ENCODE results near the gene ZNF839.

ZNF839 gene

DNA sequence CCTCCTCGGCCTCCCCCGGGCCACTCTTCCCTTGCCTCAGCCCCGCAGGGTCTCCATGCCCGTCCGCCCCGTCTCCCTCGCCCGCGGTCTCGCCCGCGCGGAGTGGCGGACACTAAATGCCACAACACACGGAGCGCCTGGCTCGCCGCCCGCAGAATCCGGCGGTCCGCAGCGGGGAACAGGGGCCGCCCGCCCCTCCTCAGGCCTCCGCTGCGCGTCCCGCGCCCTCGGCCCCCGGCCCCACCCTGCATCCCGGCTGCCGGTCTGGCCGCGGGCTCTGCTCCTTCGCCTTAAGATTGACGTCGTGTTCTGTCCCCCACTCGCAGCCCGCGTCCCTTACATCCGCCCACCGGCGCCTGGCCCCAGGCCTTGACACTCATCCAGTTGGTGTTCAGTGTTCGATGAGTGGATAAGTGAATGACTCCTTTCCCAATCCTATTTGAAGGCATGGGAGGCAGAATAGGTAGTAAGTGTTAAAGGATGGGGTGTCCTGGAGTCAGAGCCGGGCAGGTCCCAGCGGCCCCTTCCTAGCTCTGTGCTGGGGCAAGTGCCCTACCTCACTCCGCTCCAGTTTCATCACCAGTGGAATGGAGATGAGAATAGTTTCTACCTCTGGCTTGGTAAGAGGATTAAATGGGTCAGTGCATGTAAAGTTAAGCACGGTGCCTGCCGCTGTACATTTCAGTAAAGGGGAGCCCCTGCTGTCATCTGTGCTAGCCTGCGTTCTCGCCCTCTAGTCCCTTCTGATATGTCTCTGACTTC, 43.8 kb downstream of the ZNF839 start:
- H3K4me3 ChIP-seq (ENCODE audit: low read depth, low read length), result peak overlapping the region; percentile 81
- DNase-seq (ENCODE audit: low read depth), result peak; percentile 38
- TF ChIP-seq, protein P1, sequence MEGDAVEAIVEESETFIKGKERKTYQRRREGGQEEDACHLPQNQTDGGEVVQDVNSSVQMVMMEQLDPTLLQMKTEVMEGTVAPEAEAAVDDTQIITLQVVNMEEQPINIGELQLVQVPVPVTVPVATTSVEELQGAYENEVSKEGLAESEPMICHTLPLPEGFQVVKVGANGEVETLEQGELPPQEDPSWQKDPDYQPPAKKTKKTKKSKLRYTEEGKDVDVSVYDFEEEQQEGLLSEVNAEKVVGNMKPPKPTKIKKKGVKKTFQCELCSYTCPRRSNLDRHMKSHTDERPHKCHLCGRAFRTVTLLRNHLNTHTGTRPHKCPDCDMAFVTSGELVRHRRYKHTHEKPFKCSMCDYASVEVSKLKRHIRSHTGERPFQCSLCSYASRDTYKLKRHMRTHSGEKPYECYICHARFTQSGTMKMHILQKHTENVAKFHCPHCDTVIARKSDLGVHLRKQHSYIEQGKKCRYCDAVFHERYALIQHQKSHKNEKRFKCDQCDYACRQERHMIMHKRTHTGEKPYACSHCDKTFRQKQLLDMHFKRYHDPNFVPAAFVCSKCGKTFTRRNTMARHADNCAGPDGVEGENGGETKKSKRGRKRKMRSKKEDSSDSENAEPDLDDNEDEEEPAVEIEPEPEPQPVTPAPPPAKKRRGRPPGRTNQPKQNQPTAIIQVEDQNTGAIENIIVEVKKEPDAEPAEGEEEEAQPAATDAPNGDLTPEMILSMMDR (IDR thresholded peaks at IDR 0.05; ENCODE audit: insufficient read depth, low read depth, low read length, missing control alignments), result no peak

DNA sequence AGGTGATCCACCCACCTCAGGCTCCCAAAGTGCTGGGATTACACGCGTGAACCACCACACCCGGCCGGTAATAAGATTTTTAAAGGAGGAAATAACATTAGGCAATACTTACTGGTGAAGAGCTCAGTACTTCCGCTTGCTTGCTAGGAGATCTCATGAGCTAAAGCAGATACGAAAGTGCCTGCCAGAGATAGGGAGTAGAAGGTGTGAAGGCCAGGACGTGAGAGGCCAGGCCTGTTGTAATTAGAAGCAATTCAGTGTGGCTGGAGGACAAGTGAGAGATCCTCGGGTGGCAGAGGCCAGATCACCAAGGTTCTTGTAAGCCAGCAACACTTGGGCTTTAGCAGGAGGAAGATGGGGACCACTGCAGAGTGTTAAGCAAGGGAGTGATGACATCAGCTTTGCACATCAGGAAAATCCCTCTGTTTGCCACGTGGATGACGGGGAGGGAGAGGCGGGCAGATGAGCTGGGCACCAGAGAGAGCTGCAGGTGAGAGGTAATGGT, 50.8 kb downstream of the ZNF839 start:
- no peak for DNase-seq (ENCODE audit: low read depth)
- TF ChIP-seq, protein P1 (IDR thresholded peaks at IDR 0.05; ENCODE audit: insufficient read depth, low read depth, low read length, missing control alignments), result no peak
- H3K4me3 ChIP-seq (ENCODE audit: low read depth, low read length), result no peak overlapping the region

DNA sequence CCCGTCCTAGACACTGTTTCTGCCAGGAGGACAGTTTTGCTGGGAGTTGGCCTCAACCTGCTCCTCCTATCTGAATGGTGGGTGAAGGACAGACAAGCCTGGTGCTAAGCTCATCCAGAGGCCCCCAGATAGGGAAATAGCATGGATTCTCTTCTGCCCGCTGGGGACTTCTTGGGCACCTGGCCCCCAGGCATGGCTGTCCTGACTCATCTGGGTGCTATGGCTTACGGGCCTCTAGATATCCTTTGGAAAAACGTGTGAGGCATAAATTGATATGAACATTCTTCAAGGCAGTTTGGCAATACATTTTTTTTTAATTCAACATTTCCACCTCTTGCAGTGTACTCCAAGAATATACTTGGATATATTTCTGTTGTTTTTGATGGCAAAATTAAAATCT, 51.8 kb downstream of the ZNF839 start:
- TF ChIP-seq, protein P1 (IDR thresholded peaks at IDR 0.05; ENCODE audit: insufficient read depth, low read depth, low read length, missing control alignments), result no peak
- H3K4me3 ChIP-seq (ENCODE audit: low read depth, low read length), result no peak overlapping the region
- DNase-seq (ENCODE audit: low read depth), result no peak

DNA sequence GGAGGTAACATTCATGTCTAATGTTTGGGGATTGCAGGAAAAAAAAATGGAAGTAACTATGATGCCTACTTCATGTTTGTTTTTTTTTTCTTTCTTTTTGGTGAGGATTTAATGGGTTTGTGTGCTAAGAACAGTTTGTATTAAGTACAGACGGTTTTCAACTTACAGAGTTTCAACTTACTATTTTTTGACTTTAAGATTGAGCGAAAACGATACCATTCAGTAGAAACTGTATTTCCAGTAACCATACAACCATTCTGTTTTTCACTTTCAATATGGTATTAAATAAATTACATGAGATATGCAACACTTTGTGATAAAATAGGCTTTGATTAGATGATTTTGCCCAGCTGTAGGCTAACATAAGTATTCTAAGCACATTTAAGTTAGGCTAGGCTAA, 53.6 kb downstream of the ZNF839 start:
- DNase-seq (ENCODE audit: low read depth), result peak; percentile 50
- H3K4me3 ChIP-seq (ENCODE audit: low read depth, low read length), result peak overlapping the region; percentile 22; the same call in 1 of the 2 replicates
- TF ChIP-seq, protein P1 (IDR thresholded peaks at IDR 0.05; ENCODE audit: insufficient read depth, low read depth, low read length, missing control alignments), result no peak

DNA sequence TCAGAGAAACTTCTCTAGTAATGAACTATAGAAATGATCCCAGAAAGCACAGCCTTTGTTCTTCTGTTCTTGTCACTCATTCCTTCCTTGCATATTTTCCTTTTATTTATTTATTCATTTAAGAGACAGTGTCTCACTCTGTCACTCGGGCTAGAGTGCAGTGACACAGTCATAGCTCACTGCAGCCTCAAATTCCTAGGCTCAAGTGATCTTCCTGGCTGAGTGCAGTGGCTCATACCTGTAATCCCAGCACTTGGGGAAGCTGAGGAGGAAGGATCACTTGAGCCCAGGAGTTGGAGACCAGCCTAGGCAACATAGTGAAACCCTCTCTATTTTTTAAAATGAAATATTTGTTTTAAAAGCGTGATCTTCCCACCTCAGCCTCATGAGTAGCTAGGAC, 54.7 kb downstream of the ZNF839 start:
- H3K4me3 ChIP-seq (ENCODE audit: low read depth, low read length), result no peak overlapping the region
- TF ChIP-seq, protein P1 (IDR thresholded peaks at IDR 0.05; ENCODE audit: insufficient read depth, low read depth, low read length, missing control alignments), result no peak
- DNase-seq (ENCODE audit: low read depth), result no peak

DNA sequence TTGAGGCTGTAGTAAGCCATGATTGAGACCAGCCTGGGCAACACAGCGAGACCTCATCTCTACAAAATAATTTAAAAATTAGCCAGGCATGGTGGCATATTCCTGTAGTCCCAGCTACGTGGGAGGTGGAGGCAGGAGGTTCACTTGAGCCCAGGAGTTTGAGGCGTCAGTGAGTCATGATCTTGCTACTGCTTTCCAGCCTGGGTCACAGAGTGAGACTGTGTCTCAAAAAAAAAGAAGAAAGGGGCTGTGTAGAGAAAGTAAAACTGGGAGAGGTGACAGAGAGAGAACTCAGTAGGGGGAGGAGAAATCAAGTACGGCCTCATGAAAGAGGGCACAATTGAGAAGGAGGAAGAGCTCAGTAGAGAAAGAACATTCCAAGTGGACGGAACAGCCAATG, 55.6 kb downstream of the ZNF839 start:
- H3K4me3 ChIP-seq (ENCODE audit: low read depth, low read length), result no peak overlapping the region
- DNase-seq (ENCODE audit: low read depth), result peak; percentile 41
- TF ChIP-seq, protein P1 (IDR thresholded peaks at IDR 0.05; ENCODE audit: insufficient read depth, low read depth, low read length, missing control alignments), result no peak

DNA sequence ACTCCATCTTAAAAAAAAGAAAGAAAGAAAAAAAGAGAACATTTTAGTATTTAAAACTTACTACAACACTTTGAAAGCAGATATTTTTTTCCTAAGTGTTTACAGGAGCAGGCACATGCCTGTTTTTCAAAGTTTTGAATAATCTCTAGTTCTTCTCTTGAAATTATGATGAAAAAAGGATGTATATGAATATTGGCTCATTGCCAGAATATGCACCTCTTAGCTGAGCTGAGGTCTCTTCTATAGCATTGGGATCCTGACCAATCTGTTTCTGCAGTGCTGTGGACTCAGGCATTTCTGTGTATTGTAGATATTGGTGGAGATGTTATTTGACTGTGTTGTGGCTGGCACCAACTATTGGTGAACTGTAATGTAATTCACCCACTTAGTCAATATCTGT, 58.1 kb downstream of the ZNF839 start:
- TF ChIP-seq, protein P1 (IDR thresholded peaks at IDR 0.05; ENCODE audit: insufficient read depth, low read depth, low read length, missing control alignments), result no peak
- DNase-seq (ENCODE audit: low read depth), result no peak
- H3K4me3 ChIP-seq (ENCODE audit: low read depth, low read length), result no peak overlapping the region

Measured in GM12865 (cell line).